ENCODE measurements around the gene ARHGAP33. TPM values are rescaled to one million over a fixed set of nuclear protein-coding genes. Genes with fewer than 3 reads are reported as not detected.
A peak's percentile ranks its signal among the peaks of the same experiment; 100 is the strongest.

The ARHGAP33 gene
- total RNA-seq, 2 donors from 2014 or later: 13.2 to 38.1 TPM

DNA sequence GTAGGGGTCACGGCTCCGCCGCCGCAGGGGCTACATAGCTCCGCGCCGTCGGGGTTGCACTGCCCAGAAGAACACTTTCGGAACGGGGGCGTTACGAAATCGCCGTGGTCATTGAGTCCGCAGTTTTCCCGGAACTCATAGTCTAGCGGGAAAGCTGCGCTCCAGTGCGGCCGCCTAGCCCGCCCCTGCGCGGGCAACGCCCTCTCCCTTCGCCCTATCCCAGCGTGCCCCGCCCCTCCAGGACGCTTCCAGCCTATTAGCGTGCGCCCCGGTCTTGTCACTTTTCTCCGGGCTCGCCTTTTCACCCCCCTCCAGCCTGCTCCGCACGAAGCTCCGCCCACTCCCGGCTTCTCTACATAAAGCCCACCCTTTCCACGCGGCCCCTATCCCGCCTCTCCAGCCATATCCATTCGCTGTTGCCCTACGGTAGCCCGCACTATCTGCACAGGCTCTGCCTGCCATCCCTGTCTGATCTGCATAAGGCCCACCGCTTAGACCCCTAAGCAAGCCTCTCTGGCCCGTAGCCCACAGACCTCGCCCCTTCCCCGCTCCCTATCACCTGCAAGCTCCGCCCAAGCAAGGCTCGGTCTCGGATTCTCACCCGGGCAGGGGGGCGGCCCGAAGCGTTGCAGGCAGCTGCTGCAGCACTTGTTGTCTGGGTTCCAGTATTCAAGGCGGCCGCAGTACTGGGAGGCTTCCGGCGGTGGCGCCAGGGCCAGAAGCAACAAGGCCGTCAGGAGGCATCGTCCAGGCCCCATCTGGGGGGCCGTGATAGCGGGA, 34.8 kb upstream of the ARHGAP33 start:
- intact Hi-C loops (cut with DNase I): loop anchor here (5.0 to 10.0 kb wide), 2 partner anchors 192 to 474 kb away; partner anchors contain the start of genes ZNF146 and ZNF565
- TF ChIP-seq POLR2A (IDR thresholded peaks at IDR 0.05) (peak; percentile 19), POLR2AphosphoS5 (IDR thresholded peaks at IDR 0.05) (peak; percentile 86)
- TF ChIP-seq, protein P1, sequence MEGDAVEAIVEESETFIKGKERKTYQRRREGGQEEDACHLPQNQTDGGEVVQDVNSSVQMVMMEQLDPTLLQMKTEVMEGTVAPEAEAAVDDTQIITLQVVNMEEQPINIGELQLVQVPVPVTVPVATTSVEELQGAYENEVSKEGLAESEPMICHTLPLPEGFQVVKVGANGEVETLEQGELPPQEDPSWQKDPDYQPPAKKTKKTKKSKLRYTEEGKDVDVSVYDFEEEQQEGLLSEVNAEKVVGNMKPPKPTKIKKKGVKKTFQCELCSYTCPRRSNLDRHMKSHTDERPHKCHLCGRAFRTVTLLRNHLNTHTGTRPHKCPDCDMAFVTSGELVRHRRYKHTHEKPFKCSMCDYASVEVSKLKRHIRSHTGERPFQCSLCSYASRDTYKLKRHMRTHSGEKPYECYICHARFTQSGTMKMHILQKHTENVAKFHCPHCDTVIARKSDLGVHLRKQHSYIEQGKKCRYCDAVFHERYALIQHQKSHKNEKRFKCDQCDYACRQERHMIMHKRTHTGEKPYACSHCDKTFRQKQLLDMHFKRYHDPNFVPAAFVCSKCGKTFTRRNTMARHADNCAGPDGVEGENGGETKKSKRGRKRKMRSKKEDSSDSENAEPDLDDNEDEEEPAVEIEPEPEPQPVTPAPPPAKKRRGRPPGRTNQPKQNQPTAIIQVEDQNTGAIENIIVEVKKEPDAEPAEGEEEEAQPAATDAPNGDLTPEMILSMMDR (IDR thresholded peaks at IDR 0.05): no peak
- H3K27ac ChIP-seq: peak overlapping the region; percentile 68 to 72
- peak; percentile 97 for DNase-seq (ENCODE audit: low spot score)
- under 1% methylated on average over 60 of the region's 63 CpGs for WGBS
- H3K27me3 ChIP-seq (replicated peaks; ENCODE audit: insufficient read depth): no peaks in the 10 kb centered on the region
- no peaks in the 10 kb centered on the region for H3K9me3 ChIP-seq
- H3K36me3 ChIP-seq: peaks cover 8 to 16% of the 10 kb centered on the region in 2 donors
- H3K4me3 ChIP-seq: peak overlapping the region; percentile 39 to 54
- H3K4me1 ChIP-seq (replicated peaks): peaks cover 3% of the 10 kb centered on the region

DNA sequence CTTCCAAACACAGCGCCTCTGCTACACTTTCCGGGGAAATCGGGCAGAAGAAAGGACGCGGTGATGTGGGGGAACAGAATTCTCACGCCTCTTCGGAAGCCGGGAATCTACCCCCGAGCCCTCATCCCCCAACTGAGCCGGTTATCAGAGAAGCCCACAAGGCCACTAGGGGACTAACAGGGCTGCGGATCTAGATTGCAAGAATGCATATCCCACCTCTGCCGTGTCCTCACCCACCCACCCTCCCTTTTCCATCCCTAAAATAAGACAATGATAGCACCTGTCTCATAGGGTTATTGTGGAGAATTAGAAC, 34.2 kb upstream of the ARHGAP33 start:
- WGBS: 8% methylated on average over 12 of the region's 12 CpGs
- intact Hi-C loops (cut with DNase I): loop anchor here (5.0 to 10.0 kb wide), 2 partner anchors 191 to 474 kb away; partner anchors contain the start of genes ZNF146 and ZNF565
- TF ChIP-seq, protein P1 (IDR thresholded peaks at IDR 0.05): no peak
- TF ChIP-seq POLR2AphosphoS5 (IDR thresholded peaks at IDR 0.05) (no peak), POLR2A (IDR thresholded peaks at IDR 0.05) (no peak)

DNA sequence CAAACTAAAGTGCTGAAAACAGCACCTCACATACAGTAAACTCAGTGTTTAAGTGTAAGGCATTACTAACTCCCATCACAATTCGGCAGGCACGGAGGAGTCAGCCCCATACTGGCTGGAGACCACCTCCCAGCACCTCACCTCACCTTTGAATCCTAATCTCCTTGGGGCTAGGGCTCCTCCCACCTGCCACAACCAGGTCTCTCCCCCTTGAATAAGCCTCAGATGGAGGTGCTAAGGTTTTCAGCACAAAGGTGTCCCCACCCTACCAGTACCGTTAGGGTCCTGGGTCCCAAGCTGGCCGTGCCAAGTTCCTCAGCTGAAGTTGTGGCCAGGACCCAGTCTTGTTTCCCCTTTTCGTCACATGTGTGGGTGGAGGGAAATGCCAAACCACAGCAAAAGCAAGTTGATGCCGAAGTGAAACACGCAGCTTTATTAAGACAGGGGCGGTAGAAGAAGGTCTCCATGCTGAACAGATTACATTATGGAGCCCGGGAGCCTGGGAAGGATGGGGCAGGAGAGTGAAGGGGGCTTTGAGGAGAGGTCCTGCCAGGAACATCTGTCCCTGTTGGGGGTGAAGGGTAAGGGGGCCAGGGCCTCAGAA, 33.1 kb upstream of the ARHGAP33 start, which contains the start of gene IGFLR1:
Gene IGFLR1, minus strand, starts transcription at position 332 of the 604 bp plus-strand sequence. CDS start 1,272 bp downstream, outside the sequence.
- H3K4me3 ChIP-seq: peak within 1 kb of the TSS; percentile 39 to 54
- H3K36me3 ChIP-seq: peaks cover 8 to 16% of the 10 kb centered on the region in 2 donors
- 79% methylated on average over 9 of the region's 9 CpGs for WGBS
- no peaks in the 10 kb centered on the region for H3K27me3 ChIP-seq (replicated peaks; ENCODE audit: insufficient read depth)
- TF ChIP-seq POLR2AphosphoS5 (IDR thresholded peaks at IDR 0.05) (no peak), POLR2A (IDR thresholded peaks at IDR 0.05) (no peak)
- TF ChIP-seq, protein P1 (IDR thresholded peaks at IDR 0.05): no peak
- intact Hi-C loops (cut with DNase I): loop anchor here (5.0 to 10.0 kb wide), 2 partner anchors 190 to 473 kb away; partner anchors contain the start of genes ZNF146 and ZNF565
- H3K27ac ChIP-seq: peak within 1 kb of the TSS in 1 of 2 donors; percentile 68
- peaks cover 11% of the 10 kb centered on the region for H3K4me1 ChIP-seq (replicated peaks)
- no peak for DNase-seq (ENCODE audit: low spot score)
- no peaks in the 10 kb centered on the region for H3K9me3 ChIP-seq

More for the DNA sequence above, 34.2 kb upstream of the ARHGAP33 start:
- Histone ChIP-seq H3K9me3 (no peaks in the 10 kb centered on the region), H3K4me3 (peak overlapping the region; percentile 39 to 54), H3K4me1 (replicated peaks) (peaks cover 6% of the 10 kb centered on the region), H3K27ac (peak overlapping the region; percentile 68 to 72), H3K36me3 (peaks cover 8 to 16% of the 10 kb centered on the region in 2 donors), H3K27me3 (replicated peaks; ENCODE audit: insufficient read depth) (no peaks in the 10 kb centered on the region)
- DNase-seq (ENCODE audit: low spot score): no peak

DNA sequence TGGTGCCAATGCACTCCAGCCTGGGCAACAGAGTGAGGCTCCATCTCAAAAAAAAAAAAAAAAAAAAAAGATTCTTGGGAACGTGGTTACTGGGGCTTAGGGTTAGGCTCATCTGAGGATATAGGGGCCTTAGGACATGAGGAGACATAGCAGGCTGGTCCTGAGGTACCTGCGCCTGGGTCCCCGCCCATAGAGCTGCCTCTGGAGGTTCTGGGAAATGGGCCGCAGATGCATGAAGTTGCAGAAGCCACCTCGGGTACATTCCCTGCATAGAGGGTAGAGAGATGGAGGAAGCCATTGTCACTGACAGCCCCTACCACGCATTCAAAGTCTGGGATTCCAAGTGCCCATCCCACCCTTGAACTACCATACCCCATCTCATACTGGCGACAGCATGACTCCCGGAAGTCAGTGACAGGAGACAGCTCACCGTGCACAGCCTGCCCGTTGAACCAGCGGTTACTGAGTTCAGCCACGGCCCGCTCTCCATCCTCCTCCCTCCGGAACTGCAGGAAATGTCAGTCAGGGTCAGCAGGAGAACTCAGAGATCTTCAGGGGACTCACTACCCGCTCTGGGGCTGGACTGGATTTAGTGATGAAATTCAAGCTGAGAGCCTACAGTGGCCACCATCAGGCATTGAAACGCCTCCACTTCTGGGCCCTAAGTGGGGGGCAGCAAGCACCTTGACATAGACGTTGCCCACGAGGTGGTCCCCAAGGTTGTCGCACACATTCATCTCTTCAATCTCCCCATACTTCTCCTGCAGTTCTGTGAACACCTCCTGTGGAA, 31.5 kb upstream of the ARHGAP33 start:
- Histone ChIP-seq H3K27me3 (replicated peaks; ENCODE audit: insufficient read depth) (no peaks in the 10 kb centered on the region), H3K27ac (peak overlapping the region in 1 of 2 donors; percentile 100), H3K4me3 (peak overlapping the region in 1 of 2 donors; percentile 94), H3K9me3 (no peaks in the 10 kb centered on the region), H3K36me3 (peaks cover under 1 to 3% of the 10 kb centered on the region in 2 donors), H3K4me1 (replicated peaks) (peaks cover 11% of the 10 kb centered on the region)
- intact Hi-C loops (cut with DNase I): loop anchor here (5.0 to 10.0 kb wide), 2 partner anchors 188 to 471 kb away; partner anchors contain the start of genes ZNF146 and ZNF565
- 91% methylated on average over 19 of the region's 19 CpGs for WGBS
- no peak for TF ChIP-seq POLR2A (IDR thresholded peaks at IDR 0.05)
- TF ChIP-seq, protein P1 (IDR thresholded peaks at IDR 0.05): no peak
- TF ChIP-seq POLR2AphosphoS5 (IDR thresholded peaks at IDR 0.05): no peak
- no peak for DNase-seq (ENCODE audit: low spot score)

Measured in prostate gland (tissue), 2 donors.